K562 (cell line): Measurements from ENCODE around the gene DNAAF2. TPM values are rescaled to one million over a fixed set of nuclear protein-coding genes. Genes with fewer than 3 reads are reported as not detected.

ENCODE experiments used
- ATF1 ChIP-seq, 2 experiments: fragments of 450-650 bp in 1 of 2; IDR thresholded peaks; 2 replicates each; pipeline ENCODE4 v1.6.1; 2016; ENCODE audit warnings: missing compliant biosample characterization in 1 of 2, missing genetic modification characterization in 1 of 2
- DMBX1 ChIP-seq: fragments of 250-450 bp; sonication (Bioruptor Pico); IDR thresholded peaks from 2 replicates; pipeline ENCODE4 v1.8.0; 2022; ENCODE audit warnings: inconsistent platforms, mild to moderate bottlenecking, moderate library complexity, borderline replicate concordance
- HNRNPH1 ChIP-seq: fragments of 200-400 bp; formaldehyde crosslinking; optimal IDR thresholded peaks from 2 replicates; pipeline ENCODE3; 2017; ENCODE audit warnings: low read depth, mild to moderate bottlenecking, low read length, moderate library complexity
- MAZ ChIP-seq, 2 experiments: fragments of 450-650 bp in 1 of 2; sonication (generic) in 1 of 2; formaldehyde crosslinking; IDR thresholded peaks in 1 of 2; conservative IDR thresholded peaks in 1 of 2; 2 replicates each; pipeline versions ENCODE4 v1.4.0 to v1.5.0; 2020; ENCODE audit warnings: mild to moderate bottlenecking in 1 of 2, missing genetic modification reagents in 1 of 2
- MTA3 ChIP-seq: fragments of 450-650 bp; formaldehyde crosslinking; IDR thresholded peaks from 2 replicates; pipeline ENCODE4 v1.6.1; 2017; ENCODE audit warnings: mild to moderate bottlenecking, borderline replicate concordance
- NBN ChIP-seq: fragments of 450-650 bp; IDR thresholded peaks from 2 replicates; pipeline ENCODE4 v1.6.1; 2016; ENCODE audit warnings: low read depth, mild to moderate bottlenecking
- PCBP2 ChIP-seq: fragments of 200-400 bp; formaldehyde crosslinking; IDR thresholded peaks from 2 replicates; pipeline ENCODE4 v1.6.1; 2018; ENCODE audit warnings: low read length, low read depth, mild to moderate bottlenecking, moderate library complexity; ENCODE audit not compliant: poor library complexity, severe bottlenecking
- POLR2H ChIP-seq: IDR thresholded peaks from 2 replicates; pipeline ENCODE4 v1.6.1; 2016; ENCODE audit warnings: missing genetic modification characterization, low read depth, mild to moderate bottlenecking, control low read depth, missing compliant biosample characterization, moderate library complexity
- RBBP5 ChIP-seq: fragments of 200-600 bp; sonication (generic); IDR thresholded peaks from 2 replicates; pipeline ENCODE4 v1.6.1; 2012; ENCODE audit warnings: borderline replicate concordance, mild to moderate bottlenecking, low read length, control low read depth, inconsistent platforms; ENCODE audit not compliant: insufficient read depth, poor library complexity, severe bottlenecking
- SMAD1 ChIP-seq: fragments of 150-350 bp; IDR thresholded peaks from 2 replicates; pipeline ENCODE4 v1.6.1; 2014; ENCODE audit warnings: low read length, low read depth; ENCODE audit not compliant: partially characterized antibody
- SMAD4 ChIP-seq: fragments of 250-450 bp; sonication (Bioruptor Pico); conservative IDR thresholded peaks from 2 replicates; pipeline ENCODE4 v1.8.0; 2021; ENCODE audit warnings: inconsistent platforms, mild to moderate bottlenecking, moderate library complexity
- ZNF217 ChIP-seq: sonication (generic); formaldehyde crosslinking; IDR thresholded peaks from 2 replicates; pipeline ENCODE4 v1.8.0; 2022; ENCODE audit warnings: mild to moderate bottlenecking, missing genetic modification reagents
- ZNF668 ChIP-seq: fragments of 250-450 bp; sonication (Bioruptor Pico); IDR thresholded peaks from 2 replicates; pipeline ENCODE4 v1.8.0; 2022; ENCODE audit warnings: mild to moderate bottlenecking, inconsistent platforms
- polyA plus RNA-seq, 8 experiments: library from polyadenylated mRNA; depleted of rRNA in 4 of 8; stranded (reverse) in 5 of 8; unstranded in 3 of 8; fragments of >200 nt; fragmentation: Nextera tagmentation in 2 of 8; fragmentation: Illumina TruSeq in 1 of 8; extraction: Ambion mirVana in 2 of 8; extraction: Trizol in 1 of 8; gene quantifications; 2 replicates each; pipeline versions ENCODE4 v1.2.1 to v1.2.3, GENCODE V29; 2011 to 2014; ENCODE audit warnings: inconsistent platforms in 1 of 8, missing spikeins in 1 of 8
- total RNA-seq, 7 experiments: library from RNA; depleted of rRNA in 6 of 7; stranded (reverse); fragments of >200 nt in 6 of 7; fragmentation: Illumina TruSeq in 2 of 7; extraction: Trizol in 2 of 7; gene quantifications; 2 replicates each; pipeline versions ENCODE4 v1.2.1 to v1.2.3, GENCODE V29; 2011 to 2021; ENCODE audit warnings: low replicate concordance in 1 of 7
- TF ChIP-seq, protein P1 (sequence below): fragments of 450-650 bp; formaldehyde crosslinking; IDR thresholded peaks from 2 replicates; pipeline ENCODE4 v1.4.0; 2020; ENCODE audit warnings: mild to moderate bottlenecking, moderate library complexity
- TF ChIP-seq, protein P2 (sequence below): sonication (generic); formaldehyde crosslinking; IDR thresholded peaks from 2 replicates; pipeline ENCODE4 v1.8.0; 2022; ENCODE audit warnings: mild to moderate bottlenecking, low read depth, missing genetic modification reagents
- TF ChIP-seq, protein P3 (sequence below): sonication (generic); formaldehyde crosslinking; IDR thresholded peaks from 2 replicates; pipeline ENCODE4 v1.8.0; 2023; ENCODE audit warnings: missing genetic modification reagents, mild to moderate bottlenecking, borderline replicate concordance

Gene DNAAF2
- total and polyA plus RNA-seq, 9 of the 15 experiments (the other 6 are each of a cell fraction or from before 2014, with no cell fraction given) = 2.4 to 14.6 (median 11.1) TPM

DNA sequence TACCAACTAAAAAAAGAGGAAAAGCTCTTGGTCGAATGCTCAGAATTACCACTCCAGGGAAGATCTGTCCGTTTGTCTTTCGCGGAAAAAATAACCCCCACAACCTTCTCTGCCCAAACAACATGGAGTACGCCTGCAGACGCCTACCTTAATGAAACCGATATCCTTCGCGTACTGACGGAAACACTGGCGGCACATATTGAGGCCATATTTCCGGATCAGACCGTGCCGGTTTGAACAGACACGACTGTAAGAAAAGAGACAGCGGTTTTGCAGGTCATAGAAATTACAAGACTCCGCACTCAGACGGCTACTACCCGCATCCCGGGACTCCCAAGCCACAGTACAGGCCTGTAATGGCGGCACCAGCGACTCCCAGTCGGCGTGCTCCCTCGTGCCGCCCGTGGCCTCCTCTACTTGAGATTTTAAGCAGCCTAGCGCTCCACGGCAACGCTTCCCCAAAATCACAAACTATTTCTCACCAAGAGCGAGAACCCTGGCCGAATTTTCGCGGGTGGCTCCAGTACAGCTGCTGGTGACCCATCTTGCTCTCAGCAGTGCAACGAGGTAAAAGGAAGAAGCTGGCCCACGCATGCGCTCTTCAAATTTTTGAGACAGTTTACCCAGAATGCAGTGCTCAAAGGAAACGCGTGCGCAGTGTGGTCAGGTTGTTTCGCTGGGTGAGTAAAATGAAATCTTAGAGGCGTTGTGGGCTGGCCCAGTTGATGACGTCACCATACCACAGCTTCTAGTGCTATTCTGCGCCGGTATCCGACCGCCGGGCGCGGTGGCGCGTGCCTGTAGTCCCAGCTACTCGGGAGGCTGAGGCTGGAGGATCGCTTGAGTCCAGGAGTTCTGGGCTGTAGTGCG lies 49.0 kb downstream of the DNAAF2 start, which contains the start of gene RPS29 (continued):
- TF ChIP-seq, protein P1, sequence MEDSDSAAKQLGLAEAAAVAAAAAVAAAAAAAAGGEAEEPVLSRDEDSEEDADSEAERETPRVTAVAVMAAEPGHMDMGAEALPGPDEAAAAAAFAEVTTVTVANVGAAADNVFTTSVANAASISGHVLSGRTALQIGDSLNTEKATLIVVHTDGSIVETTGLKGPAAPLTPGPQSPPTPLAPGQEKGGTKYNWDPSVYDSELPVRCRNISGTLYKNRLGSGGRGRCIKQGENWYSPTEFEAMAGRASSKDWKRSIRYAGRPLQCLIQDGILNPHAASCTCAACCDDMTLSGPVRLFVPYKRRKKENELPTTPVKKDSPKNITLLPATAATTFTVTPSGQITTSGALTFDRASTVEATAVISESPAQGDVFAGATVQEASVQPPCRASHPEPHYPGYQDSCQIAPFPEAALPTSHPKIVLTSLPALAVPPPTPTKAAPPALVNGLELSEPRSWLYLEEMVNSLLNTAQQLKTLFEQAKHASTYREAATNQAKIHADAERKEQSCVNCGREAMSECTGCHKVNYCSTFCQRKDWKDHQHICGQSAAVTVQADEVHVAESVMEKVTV = no peak
- TF ChIP-seq NBN (peak; percentile 99), MTA3 (peak; percentile 71; the same call in 1 of the 2 replicates), ZNF217 (no peak), POLR2H (tag) (peak; percentile 99), SMAD4 (CRISPR knock-in tag) (peak; percentile 59; the same call in 1 of the 2 replicates), PCBP2 (no peak), ZNF668 (CRISPR knock-in tag) (no peak), RBBP5 (no peak), MAZ (CRISPR knock-in tag; conservative IDR thresholded peaks at IDR 0.05 in 1 of 2, IDR thresholded peaks at IDR 0.05 in 1 of 2) (peak in 1 of 2 experiments; percentile 31; a peak in 1 of 4 replicates), DMBX1 (CRISPR knock-in tag) (peak; percentile 48; the same call in 1 of the 2 replicates), ATF1 (CRISPR knock-in tag; IDR thresholded peaks at IDR 0.05) (peak; percentile 66), ATF1 (tag; IDR thresholded peaks at IDR 0.05) (peak; percentile 99), HNRNPH1 (no peak), SMAD1 (peak; percentile 75)
- TF ChIP-seq, protein P2, sequence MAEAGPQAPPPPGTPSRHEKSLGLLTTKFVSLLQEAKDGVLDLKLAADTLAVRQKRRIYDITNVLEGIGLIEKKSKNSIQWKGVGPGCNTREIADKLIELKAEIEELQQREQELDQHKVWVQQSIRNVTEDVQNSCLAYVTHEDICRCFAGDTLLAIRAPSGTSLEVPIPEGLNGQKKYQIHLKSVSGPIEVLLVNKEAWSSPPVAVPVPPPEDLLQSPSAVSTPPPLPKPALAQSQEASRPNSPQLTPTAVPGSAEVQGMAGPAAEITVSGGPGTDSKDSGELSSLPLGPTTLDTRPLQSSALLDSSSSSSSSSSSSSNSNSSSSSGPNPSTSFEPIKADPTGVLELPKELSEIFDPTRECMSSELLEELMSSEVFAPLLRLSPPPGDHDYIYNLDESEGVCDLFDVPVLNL (CRISPR knock-in tag) = no peak
- TF ChIP-seq, protein P3, sequence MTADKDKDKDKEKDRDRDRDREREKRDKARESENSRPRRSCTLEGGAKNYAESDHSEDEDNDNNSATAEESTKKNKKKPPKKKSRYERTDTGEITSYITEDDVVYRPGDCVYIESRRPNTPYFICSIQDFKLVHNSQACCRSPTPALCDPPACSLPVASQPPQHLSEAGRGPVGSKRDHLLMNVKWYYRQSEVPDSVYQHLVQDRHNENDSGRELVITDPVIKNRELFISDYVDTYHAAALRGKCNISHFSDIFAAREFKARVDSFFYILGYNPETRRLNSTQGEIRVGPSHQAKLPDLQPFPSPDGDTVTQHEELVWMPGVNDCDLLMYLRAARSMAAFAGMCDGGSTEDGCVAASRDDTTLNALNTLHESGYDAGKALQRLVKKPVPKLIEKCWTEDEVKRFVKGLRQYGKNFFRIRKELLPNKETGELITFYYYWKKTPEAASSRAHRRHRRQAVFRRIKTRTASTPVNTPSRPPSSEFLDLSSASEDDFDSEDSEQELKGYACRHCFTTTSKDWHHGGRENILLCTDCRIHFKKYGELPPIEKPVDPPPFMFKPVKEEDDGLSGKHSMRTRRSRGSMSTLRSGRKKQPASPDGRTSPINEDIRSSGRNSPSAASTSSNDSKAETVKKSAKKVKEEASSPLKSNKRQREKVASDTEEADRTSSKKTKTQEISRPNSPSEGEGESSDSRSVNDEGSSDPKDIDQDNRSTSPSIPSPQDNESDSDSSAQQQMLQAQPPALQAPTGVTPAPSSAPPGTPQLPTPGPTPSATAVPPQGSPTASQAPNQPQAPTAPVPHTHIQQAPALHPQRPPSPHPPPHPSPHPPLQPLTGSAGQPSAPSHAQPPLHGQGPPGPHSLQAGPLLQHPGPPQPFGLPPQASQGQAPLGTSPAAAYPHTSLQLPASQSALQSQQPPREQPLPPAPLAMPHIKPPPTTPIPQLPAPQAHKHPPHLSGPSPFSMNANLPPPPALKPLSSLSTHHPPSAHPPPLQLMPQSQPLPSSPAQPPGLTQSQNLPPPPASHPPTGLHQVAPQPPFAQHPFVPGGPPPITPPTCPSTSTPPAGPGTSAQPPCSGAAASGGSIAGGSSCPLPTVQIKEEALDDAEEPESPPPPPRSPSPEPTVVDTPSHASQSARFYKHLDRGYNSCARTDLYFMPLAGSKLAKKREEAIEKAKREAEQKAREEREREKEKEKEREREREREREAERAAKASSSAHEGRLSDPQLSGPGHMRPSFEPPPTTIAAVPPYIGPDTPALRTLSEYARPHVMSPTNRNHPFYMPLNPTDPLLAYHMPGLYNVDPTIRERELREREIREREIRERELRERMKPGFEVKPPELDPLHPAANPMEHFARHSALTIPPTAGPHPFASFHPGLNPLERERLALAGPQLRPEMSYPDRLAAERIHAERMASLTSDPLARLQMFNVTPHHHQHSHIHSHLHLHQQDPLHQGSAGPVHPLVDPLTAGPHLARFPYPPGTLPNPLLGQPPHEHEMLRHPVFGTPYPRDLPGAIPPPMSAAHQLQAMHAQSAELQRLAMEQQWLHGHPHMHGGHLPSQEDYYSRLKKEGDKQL (CRISPR knock-in tag) = no peak
